AG09309 (cell line): ENCODE data around the gene SIGMAR1.

Experiments used
- DNase-seq: peaks from one replicate; pipeline ENCODE4 v3.0.0-alpha.2; 2010; ENCODE audit warnings: low read depth
- H3K4me3 ChIP-seq: 2 replicates; pipeline ENCODE4 v1.5.1; 2011; ENCODE audit warnings: mild to moderate bottlenecking, low read depth, low read length, moderate library complexity; ENCODE audit not compliant: control insufficient read depth
- TF ChIP-seq, protein P1 (sequence below): IDR thresholded peaks from 2 replicates; pipeline ENCODE4 v1.5.1; 2011; ENCODE audit warnings: mild to moderate bottlenecking, low read depth, low read length, inconsistent platforms; ENCODE audit not compliant: insufficient read depth, control insufficient read depth; ENCODE audit errors: missing control alignments

The SIGMAR1 gene

DNA sequence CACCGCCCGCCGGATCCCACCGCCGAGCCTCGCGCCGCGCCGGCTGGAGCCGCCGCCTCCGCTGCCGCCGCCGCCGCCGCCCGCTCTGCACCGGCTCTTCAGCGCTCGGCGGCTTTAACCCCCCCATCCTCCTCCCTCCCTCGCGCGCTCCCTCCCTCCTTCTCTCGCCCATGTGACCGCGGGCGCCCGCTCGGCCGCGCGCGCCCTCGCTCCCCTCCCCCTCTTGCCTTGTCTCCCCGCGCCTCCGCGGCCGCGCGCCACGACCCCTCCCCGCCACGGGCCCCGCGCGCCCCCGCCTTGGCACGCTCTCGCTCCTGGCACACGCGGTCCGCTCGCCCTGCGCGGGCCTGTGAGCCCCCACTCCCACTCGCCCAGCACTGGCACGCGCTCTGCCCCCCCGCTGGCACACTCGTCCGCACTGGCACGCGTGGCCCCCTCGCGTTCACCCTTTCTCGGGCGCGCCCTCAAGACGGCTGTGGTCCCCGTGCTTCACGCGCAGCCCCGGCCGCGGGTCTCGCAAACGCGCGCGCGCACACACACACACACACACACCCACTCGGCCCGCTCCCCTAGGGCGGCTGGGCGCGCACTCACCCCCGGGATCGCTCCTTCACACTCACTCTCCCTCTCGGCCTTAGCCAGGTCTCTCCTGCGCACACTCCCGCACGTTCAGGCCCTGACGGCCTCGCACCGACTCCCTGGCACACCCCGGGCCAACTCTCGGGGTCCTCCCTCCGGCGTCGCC is 47.8 kb downstream of the SIGMAR1 start, which contains the start of gene CNTFR:
CNTFR (minus strand) TSS at position 89 of the 745 bp plus-strand sequence. CDS start 20,743 bp downstream, outside the sequence.
- no peak within 1 kb of the TSS; the same call in none of the 2 replicates for H3K4me3 ChIP-seq
- TF ChIP-seq, protein P1, sequence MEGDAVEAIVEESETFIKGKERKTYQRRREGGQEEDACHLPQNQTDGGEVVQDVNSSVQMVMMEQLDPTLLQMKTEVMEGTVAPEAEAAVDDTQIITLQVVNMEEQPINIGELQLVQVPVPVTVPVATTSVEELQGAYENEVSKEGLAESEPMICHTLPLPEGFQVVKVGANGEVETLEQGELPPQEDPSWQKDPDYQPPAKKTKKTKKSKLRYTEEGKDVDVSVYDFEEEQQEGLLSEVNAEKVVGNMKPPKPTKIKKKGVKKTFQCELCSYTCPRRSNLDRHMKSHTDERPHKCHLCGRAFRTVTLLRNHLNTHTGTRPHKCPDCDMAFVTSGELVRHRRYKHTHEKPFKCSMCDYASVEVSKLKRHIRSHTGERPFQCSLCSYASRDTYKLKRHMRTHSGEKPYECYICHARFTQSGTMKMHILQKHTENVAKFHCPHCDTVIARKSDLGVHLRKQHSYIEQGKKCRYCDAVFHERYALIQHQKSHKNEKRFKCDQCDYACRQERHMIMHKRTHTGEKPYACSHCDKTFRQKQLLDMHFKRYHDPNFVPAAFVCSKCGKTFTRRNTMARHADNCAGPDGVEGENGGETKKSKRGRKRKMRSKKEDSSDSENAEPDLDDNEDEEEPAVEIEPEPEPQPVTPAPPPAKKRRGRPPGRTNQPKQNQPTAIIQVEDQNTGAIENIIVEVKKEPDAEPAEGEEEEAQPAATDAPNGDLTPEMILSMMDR, result no peak
- no peak for DNase-seq

DNA sequence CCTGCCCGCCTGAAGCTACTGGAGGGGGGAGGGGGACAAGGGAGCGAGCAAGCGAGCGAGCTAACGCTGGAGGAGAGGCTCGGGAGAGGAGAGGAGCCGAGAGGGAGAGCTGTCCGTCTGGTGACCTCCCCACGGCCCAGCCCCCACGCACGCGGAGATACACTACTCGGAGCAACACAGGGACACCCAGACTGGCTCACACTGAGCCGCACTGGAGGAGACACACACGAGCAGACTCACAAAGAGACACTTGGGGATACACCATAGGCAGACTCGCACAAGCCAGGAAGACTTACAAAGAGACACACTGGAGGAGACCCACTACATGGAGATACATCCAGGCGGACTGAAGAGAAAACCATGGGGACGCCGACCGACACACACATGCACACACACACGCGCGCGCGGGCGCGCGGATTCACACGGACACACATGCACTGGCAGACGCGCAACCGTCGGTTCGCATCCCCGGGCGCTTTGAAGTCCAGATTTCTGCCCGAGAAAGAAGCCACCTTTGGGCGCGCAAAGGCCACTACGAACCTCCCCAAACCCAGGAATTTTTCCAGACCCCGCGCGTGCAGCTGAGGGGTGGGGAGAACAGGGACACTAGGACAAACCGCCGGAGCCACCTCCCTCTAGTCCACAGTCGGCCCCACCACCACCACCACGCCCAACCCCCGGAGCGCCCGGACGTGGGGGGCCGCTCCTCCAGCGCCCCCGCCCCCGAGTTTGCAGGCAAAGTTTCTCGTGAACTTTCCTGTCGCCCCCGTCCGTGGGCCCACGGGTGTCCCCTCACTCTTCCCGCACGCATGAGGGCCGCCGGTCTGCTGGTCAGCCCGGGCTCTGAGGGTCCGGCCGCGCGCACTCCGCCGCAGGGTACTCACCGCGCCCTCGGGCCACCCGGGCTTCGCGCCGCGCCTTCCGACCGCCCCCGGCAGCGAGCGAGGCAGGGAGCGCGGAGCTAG is 48.6 kb downstream of the SIGMAR1 start:
- H3K4me3 ChIP-seq, result no peak overlapping the region
- TF ChIP-seq, protein P1, result no peak
- DNase-seq, result no peak

DNA sequence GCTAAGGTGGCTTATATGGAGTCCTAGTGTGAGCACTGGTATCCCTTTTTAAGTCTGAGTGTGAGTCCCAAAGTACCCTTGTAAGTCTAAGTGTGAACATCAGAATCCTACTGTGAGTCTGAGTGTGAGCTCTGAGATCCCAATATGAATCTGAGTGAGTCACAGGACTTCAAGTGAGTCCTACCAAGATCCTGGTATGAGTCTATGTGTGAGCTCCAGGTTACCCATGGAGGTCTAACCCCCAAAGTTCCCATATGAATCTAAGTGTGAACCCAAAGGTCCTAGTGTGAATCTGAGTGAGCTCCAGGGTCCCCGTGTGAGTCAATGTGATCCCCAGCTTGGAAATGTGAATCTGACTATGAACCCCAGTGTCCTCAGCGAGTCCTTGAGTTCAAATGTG is 50.3 kb downstream of the SIGMAR1 start:
- no peak overlapping the region for H3K4me3 ChIP-seq
- no peak for DNase-seq
- TF ChIP-seq, protein P1, result no peak

DNA sequence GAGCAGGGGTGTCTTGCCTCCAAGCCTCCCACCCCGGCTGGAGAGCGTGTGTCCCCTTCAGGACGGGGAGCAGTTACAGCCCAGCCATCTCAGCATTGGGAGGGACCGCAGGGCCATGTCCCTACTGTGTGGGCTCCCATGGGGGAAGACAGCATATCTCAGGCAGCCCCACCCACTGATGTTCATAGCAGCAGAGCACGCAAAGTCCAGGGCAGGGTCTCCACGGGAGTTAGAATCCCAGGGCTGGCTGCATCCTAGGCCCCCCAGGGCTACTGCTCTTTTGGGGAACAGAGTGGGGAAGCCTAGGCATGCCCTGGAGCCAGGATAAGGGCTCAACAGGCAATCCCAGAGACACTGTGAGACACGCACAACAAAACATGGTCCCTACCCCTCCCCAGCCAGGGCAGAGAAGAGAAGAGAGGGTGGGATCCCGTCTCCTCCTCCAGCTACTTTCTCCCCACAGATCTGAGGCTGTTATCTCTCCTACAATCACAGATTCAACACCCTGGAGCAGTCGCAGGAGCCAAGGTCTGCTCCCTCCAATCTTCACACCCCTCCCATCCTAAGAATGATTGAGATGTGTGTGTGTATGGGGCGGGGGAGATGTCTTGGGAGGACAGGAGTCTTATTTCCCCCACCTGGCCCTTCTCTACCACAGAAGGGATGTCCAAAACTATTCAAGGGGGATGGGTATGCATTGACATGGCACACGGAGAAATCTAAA is 51.5 kb downstream of the SIGMAR1 start:
- no peak for DNase-seq
- TF ChIP-seq, protein P1, result no peak
- H3K4me3 ChIP-seq, result no peak overlapping the region

DNA sequence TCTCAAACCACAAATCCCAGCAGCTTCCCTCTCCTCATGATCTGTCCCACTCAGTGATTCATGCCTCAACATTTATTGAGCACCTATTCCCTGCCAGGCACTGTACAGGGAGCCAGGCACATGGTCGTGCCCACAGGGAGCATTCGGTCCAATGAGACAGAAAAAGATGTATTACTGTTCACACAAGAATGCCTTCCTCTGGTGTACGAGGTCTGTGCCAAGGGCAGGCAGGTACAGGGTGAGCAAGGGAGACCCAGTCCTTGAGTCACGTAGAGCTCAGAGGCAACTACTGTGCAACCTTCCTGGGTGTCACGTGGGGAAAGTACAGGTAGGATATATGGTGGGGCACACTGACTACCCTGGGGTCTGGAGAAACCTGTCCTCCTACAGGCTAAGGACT is 52.6 kb downstream of the SIGMAR1 start:
- TF ChIP-seq, protein P1, result no peak
- DNase-seq, result no peak
- no peak overlapping the region for H3K4me3 ChIP-seq
